ENCODE data around the gene TEX29.

Gene TEX29

GRCh38 chr13:111283457-111283856 is 37.0 kb upstream of the TEX29 start:
- no peak overlapping the region for H3K4me3 ChIP-seq (ENCODE audit: low read length)
- TF ChIP-seq ZNF274 (IDR thresholded peaks at IDR 0.05; ENCODE audit: low read depth, low read length): no peak

DNA sequence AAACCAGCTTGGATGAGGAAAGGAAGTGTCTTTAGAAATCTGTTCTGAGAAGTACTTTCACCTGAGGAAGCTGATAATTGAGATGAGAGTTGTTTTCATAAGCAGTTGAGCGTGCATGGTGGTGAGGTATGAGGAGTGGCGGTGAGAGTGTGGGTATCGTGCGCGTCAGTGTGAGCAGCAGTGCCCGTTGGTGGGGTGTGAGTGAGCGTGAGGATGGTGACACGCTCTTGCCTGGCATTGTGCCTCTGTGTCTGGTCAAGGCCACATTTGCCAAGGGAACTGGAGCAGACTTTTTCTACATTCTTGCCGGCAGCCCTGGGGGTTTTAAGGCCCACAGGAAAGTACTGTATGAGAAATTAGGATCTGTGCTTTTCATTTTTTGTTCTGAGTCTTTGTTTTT is 36.5 kb upstream of the TEX29 start:
- no peak overlapping the region for H3K4me3 ChIP-seq (ENCODE audit: low read length)
- TF ChIP-seq ZNF274 (IDR thresholded peaks at IDR 0.05; ENCODE audit: low read depth, low read length): no peak

DNA sequence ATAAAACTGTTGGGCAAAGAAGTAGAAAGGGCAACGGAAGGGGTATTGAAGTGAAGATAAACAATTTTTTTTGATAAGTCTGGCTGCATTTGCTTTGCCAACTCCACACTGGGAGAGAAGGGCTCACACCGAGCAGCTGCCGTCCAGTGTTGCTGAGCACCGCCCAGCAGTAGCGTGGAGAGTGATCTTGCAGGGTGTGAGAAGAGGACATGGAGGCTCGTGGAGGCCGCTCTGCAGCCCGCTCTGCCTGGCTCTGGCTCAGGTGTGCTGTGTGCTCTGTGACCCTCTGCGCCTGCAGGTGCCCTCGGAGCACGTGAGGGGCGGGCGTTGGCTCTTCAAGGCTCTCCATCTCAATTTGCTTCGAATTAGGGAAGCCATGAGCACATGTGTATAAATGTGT is 35.9 kb upstream of the TEX29 start:
- no peak overlapping the region for H3K4me3 ChIP-seq (ENCODE audit: low read length)
- no peak for TF ChIP-seq ZNF274 (IDR thresholded peaks at IDR 0.05; ENCODE audit: low read depth, low read length)

- no peak for TF ChIP-seq ZNF274 (IDR thresholded peaks at IDR 0.05; ENCODE audit: low read depth, low read length)
- no peak overlapping the region for H3K4me3 ChIP-seq (ENCODE audit: low read length)
These were observed 34.3 kb upstream of the TEX29 start for GRCh38 chr13:111286162-111286561.

DNA sequence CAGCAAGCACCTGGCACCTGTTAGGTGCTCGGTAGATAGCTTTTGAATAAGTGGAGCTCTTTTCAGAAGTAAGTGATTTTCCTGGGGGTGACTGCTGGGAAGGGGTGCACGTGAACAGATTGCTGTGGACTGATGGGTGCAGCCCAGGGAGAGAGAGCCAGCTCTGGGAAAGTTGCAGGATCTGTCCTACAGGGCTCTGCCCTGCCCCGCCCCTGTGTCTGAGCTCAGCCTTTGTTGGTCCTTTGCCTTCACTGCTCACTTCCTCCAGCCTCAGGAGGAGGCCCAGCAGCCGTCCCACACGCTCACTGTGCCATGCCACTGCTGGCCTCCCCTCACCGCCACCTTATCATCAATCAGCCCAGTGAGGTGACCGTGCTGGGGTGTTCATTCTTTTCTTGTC is 33.7 kb upstream of the TEX29 start:
- no peak overlapping the region for H3K4me3 ChIP-seq (ENCODE audit: low read length)
- no peak for TF ChIP-seq ZNF274 (IDR thresholded peaks at IDR 0.05; ENCODE audit: low read depth, low read length)

DNA sequence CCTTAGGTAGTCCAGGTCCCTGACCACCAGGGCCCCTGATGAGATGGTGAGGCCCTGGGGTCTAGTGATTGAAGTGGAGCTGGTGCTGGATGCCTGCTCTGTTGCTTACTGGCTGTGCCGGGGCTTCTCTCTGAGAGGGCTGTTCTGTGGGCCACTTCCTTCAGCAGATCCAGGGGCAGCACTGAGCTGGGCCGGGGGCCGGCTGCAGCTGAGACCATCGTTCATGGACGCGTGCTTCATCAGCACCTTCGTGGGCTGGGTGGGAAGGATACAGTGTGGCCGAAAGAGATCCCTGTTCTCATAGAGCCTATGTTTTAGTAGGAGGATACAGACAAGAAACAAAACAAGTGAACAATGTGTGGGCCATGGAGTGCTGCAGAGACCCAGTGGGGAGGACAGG is 33.2 kb upstream of the TEX29 start:
- TF ChIP-seq ZNF274 (IDR thresholded peaks at IDR 0.05; ENCODE audit: low read depth, low read length): no peak
- H3K4me3 ChIP-seq (ENCODE audit: low read length): no peak overlapping the region

GRCh38 chr13:111288276-111288675 is 32.2 kb upstream of the TEX29 start:
- TF ChIP-seq ZNF274 (IDR thresholded peaks at IDR 0.05; ENCODE audit: low read depth, low read length): no peak
- no peak overlapping the region for H3K4me3 ChIP-seq (ENCODE audit: low read length)

DNA sequence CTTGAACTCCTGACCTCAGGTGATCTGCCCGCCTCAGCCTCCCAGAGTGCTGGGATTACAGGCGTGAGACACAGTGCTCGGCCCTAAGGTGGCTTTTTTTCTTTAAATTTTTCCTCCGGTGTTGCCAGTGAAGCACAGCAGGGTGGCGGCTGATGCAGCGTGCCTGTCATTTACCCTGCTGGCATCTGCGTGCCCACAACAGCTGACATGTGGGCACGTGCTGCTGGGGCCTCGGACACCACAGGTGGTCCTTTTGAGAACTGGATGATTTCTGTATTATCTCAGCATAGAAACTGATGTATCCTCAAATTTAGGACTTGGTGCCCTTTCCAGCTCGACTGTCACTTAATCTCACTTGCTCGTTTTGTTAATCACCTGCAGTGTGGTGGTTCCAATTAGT is 31.2 kb upstream of the TEX29 start:
- no peak overlapping the region for H3K4me3 ChIP-seq (ENCODE audit: low read length)
- no peak for TF ChIP-seq ZNF274 (IDR thresholded peaks at IDR 0.05; ENCODE audit: low read depth, low read length)

DNA sequence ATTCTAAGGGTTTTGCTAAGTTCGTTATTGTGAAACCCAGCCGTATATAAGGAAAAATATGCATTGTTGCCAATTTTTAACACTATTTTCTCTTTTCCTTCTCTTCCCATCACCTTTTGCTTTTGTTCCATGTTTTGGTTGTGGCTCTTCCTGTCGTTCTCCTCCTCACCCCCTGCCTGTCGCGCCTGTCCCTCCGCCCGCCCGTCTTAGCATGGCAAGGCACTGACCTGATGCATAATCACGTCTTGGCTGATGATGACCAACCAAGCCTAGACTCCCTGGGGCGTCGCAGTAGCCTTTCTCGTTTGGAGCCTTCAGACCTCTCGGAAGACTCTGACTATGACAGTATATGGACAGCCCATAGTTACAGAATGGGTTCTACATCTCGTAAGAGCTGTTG is 28.5 kb upstream of the TEX29 start:
- no peak for TF ChIP-seq ZNF274 (IDR thresholded peaks at IDR 0.05; ENCODE audit: low read depth, low read length)
- H3K4me3 ChIP-seq (ENCODE audit: low read length): no peak overlapping the region

GRCh38 chr13:111292710-111293485 is 27.5 kb upstream of the TEX29 start:
- no peak for TF ChIP-seq ZNF274 (IDR thresholded peaks at IDR 0.05; ENCODE audit: low read depth, low read length)
- no peak overlapping the region for H3K4me3 ChIP-seq (ENCODE audit: low read length)

DNA sequence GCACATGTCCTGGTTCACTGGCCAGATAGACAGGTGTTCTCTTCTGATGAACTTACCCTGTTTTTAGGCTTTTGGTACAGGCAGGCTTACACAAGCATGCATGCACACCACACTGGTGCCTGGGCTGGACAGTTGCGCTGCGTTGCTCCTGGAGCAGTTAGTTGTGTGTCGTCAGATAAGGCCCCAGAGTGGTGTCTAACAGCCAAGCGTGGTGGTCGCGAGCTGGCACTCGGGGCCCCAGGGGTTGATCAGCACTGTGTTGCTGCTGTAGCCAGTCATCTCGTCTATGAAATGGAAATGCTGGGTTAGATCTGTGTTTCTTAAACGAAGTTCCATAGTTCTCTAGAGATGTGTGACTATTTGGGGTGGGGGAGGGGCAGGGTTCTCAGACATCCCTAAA is 24.6 kb upstream of the TEX29 start:
- H3K4me3 ChIP-seq (ENCODE audit: low read length): no peak overlapping the region
- no peak for TF ChIP-seq ZNF274 (IDR thresholded peaks at IDR 0.05; ENCODE audit: low read depth, low read length)

DNA sequence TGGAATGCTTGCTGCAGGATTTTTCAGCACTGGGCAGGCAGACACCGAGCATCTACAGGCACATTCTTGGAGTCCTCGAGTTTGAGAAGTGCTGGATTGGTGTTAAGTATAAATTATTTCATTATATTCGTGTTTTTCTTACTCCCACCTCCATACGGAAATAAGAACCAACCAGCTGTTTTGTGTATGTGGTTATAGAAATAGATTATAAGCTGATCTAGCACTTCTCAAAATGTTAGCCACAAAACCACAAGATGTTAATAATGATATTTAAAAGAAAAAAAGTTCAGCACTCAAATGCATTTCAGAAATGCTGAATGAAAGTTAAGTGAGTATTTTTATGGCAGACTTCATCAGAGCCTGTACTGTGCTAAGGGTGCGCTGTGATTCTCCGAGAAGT is 24.0 kb upstream of the TEX29 start:
- H3K4me3 ChIP-seq (ENCODE audit: low read length): no peak overlapping the region
- TF ChIP-seq ZNF274 (IDR thresholded peaks at IDR 0.05; ENCODE audit: low read depth, low read length): no peak

- no peak overlapping the region for H3K4me3 ChIP-seq (ENCODE audit: low read length)
- no peak for TF ChIP-seq ZNF274 (IDR thresholded peaks at IDR 0.05; ENCODE audit: low read depth, low read length)
These were observed 22.0 kb upstream of the TEX29 start for GRCh38 chr13:111298214-111298975.

DNA sequence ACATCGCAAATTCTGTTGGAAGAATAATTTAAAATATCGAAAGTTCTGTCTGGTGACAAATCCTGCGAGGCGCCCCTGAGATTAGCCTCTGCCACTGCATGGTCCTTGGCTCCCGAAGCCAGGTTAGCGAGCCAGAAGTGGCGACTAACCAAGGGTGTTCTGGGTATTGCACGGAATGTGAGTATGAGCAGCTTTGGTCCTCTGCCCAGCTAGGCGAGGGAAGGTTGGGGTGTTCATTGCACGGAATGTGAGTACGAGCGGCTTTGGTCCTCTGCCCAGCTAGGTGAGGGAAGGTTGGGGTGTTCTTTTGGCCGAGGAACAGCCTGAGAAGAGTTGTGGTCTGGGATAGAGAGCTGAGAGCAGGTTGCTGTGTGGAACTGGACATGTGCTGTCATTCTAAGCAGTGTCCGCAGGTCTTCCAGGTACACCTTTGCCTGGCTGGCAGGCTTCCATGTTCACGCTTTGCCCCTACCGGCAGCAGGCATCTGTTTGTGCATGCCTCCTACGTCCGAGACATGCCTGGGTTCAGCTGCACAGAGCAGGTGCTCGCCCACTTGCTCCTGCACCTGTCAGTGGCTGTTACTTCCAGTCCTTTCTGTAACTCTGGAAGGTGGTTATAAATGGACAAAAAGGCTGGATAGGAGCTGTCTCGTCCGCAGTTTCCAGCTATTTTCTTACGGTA is 18.3 kb upstream of the TEX29 start:
- no peak for TF ChIP-seq ZNF274 (IDR thresholded peaks at IDR 0.05; ENCODE audit: low read depth, low read length)
- no peak overlapping the region for H3K4me3 ChIP-seq (ENCODE audit: low read length)

DNA sequence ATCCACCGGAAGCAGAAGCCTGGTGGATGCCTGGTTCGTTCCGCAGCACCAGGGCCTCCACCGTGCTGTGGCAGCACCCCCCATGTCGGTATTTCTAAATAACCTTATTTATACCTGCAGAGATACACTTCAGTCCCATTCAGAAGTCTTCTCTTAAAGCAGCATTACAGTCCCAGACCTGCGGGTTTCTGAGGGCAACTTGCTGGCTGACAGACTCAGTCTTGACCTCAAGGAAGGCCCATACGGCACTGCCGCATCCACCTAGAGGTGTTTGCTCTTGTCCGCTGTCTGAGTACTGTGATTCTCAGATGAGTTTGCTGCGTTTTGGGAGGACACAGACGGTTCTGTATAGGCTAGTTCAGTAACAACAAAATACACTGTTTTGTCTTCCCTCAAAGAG is 16.9 kb upstream of the TEX29 start:
- no peak overlapping the region for H3K4me3 ChIP-seq (ENCODE audit: low read length)
- no peak for TF ChIP-seq ZNF274 (IDR thresholded peaks at IDR 0.05; ENCODE audit: low read depth, low read length)

Data from GM08714 (cell line).